Stimulated activated CD8-positive, alpha-beta memory T cell treated with anti-CD3 and anti-CD28 coated beads, Interleukin-7, amount 100 ng/mL, for 1 hour (primary cell): ENCODE results near the gene DDR2.
"Not testable (repeated sequence)": the region's sequence is repeated elsewhere in the genome, so short reads cannot be mapped to it uniquely, and the experiment has no call there.

Experiments used
- DNase-seq, 2 donors: peaks; one replicate each; pipeline ENCODE4 v3.0.0-alpha.2; 2020; ENCODE audit warnings: low read depth in 2 of 2

Gene DDR2

GRCh38 chr1:162724583-162725120 lies 92.4 kb downstream of the DDR2 start:
- no peak for DNase-seq

GRCh38 chr1:162725301-162725837 lies 93.1 kb downstream of the DDR2 start:
- DNase-seq = no peak

DNA sequence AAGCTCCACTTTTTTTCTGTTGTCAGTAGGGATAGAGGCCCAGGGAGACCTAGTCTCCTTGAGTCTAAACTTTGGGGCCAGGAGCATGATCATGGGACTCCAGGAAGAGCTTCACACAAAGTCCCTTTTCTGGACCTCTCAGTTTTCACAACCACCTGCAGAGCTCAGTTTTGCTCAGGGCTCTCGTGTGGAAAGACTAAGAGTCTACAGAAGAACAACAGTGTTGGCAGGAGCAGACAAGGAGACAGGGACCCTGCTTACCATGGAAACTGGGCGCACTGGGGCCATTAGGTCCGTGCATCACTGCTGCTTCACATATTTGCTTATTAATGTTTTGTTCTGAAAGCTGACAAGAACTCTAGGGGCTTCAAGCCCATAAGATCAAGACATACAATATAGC lies 94.3 kb downstream of the DDR2 start:
- DNase-seq = no peak

- not testable (repeated sequence) for DNase-seq
Observed at GRCh38 chr1:162727493-162727892, 95.2 kb downstream of the DDR2 start.

GRCh38 chr1:162728573-162728972 lies 96.3 kb downstream of the DDR2 start:
- DNase-seq = no peak

GRCh38 chr1:162729195-162729774 lies 97.0 kb downstream of the DDR2 start:
- not testable (repeated sequence) for DNase-seq

GRCh38 chr1:162732094-162732493 lies 99.8 kb downstream of the DDR2 start:
- DNase-seq = no peak

GRCh38 chr1:162732566-162733335 lies 100.5 kb downstream of the DDR2 start:
- DNase-seq = no peak

DNA sequence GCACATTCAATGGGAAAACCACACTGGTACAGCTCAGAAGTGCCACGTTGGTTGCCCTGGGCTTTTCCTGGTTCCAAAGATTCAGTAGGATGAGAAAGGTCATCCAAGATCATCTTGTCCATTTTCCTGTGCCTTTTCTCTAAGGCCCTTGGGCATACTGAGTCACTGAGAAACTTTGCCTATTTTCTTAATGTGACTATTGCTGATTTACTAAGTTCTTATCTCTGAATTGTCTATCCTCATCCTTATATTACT lies 101.0 kb downstream of the DDR2 start:
- DNase-seq = no peak

- no peak for DNase-seq
Observed at GRCh38 chr1:162734047-162734446, 101.8 kb downstream of the DDR2 start.

GRCh38 chr1:162736184-162736583 lies 103.9 kb downstream of the DDR2 start:
- DNase-seq = no peak

- no peak for DNase-seq
Observed at GRCh38 chr1:162736633-162737067, 104.4 kb downstream of the DDR2 start.

- DNase-seq = no peak
Observed at GRCh38 chr1:162740755-162741154, 108.5 kb downstream of the DDR2 start.

GRCh38 chr1:162741574-162741973 lies 109.3 kb downstream of the DDR2 start:
- no peak for DNase-seq

DNA sequence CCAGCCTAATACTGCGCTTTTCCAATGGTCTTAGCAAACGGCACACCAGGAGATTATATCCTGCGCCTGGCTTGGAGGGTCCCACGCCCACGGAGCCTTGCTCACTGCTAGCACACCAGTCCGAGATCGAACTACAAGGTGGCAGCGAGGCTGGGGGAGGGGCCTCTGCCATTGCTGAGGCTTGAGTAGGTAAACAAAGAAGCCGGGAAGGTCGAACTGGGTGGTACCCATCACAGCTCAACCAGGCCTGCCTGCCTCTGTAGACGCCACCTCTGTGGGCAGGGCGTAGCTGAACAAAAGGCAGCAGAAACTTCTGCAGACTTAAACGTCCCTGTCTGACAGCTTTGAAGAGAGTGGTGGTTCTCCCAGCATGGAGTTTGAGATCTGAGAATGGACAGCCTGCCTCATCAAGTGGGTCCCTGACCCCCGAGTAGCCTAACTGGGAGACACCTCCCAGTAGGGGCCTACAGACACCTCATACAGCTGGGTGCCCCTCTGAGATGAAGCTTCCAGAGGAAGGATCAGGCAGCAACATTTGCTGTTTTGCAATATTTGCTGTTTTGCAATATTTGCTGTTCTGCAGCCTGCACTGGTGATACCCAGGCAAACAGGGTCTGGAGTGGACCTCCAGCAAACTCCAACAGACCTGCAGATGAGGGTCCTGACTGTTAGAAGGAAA lies 114.1 kb downstream of the DDR2 start:
- not testable (repeated sequence) for DNase-seq

- DNase-seq = no peak
Observed at GRCh38 chr1:162753001-162753658, 120.9 kb downstream of the DDR2 start.

GRCh38 chr1:162753998-162754585 lies 121.8 kb downstream of the DDR2 start:
- DNase-seq = no peak

DNA sequence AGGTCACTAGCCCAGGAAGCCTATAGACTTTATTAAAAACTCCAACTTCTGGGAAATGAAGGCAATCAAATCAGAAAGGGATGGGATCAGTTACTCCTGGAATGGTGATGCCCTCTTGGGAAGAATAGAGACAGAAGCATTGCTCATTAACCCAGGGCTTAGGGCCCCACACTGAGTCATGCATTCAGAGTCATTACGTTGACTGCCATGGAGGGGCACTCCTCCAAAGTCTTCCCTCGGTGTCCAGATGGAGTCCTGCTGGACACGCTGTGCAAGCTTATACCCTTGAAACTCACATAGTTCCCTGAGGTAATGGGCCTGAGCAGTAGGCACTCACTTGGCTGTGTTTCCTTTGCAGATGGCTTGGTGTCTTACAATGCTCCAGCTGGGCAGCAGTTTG lies 123.0 kb downstream of the DDR2 start:
- DNase-seq = no peak

- DNase-seq = no peak
Observed at GRCh38 chr1:162756523-162756922, 124.3 kb downstream of the DDR2 start.

DNA sequence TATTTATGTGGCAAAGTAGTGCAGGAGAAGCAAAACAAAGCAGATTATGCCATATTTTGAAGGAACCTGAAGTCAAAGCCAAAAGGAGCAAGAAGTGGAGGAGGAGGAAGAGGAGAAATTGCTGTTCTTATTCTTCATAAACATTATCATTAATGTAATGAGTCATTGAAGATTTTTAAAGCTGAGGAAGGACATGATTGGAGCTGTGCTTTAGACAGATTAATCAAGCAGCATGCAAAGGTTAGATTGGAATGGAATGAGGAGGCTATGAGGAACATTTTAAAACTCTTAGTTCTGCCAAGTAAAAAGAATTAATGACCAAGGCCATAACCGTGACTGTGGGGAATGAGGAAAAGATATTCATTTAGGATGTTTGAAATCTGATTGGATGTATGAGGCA lies 125.2 kb downstream of the DDR2 start:
- no peak for DNase-seq

GRCh38 chr1:162765788-162766187 lies 133.5 kb downstream of the DDR2 start:
- DNase-seq = no peak
